Activated CD8-positive, alpha-beta memory T cell treated with anti-CD3 and anti-CD28 coated beads, Interleukin-2, amount 50 U/mL, for 24 hours (primary cell): Measurements from ENCODE around the gene PARP16.
"Not testable (repeated sequence)": the region's sequence is repeated elsewhere in the genome, so short reads cannot be mapped to it uniquely, and the experiment has no call there.

ENCODE experiments used
- DNase-seq: peaks from one replicate; pipeline ENCODE4 v3.0.0-alpha.2; 2020; ENCODE audit errors: extremely low read depth

PARP16 gene

DNA sequence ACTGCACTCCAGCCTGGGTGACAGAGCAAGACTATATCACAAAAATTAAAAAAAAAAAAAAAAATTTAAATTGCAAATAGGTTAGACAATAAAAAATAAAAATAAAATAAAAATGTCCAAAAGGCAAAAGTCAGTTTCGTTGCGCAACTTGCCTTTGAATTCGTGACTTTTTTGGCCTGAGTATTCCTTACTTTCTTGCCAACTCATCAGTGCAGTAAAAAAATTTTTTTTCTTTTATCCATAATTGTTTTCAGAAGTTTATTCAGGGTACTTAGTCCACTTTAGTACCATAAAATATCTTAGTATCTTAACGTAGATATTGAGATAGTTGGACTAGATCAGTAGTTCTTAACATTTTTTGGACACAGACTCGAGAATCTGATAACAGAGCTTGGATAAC, 53.0 kb downstream of the PARP16 start:
- DNase-seq: no peak

DNA sequence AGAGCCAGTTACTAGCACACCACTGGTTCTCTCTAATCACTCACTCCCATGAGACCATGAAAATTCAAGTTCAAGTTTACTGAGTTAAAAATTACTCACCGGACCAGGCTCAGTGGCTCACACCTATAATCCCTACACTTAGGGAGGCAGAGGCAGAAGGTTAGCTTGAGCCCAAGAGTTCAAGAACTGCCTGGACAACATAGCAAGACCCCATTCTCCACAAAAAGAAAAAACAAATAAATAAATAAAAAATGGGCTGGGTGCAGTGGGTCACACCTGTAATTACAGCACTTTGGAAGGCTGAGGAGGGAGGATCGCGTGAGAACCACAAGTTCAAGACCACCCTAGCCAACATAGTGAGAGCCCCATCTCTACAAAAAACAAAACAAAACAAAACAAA, 54.2 kb downstream of the PARP16 start:
- no peak for DNase-seq

GRCh38 chr15:65231306-65231705, 55.4 kb downstream of the PARP16 start:
- no peak for DNase-seq

DNA sequence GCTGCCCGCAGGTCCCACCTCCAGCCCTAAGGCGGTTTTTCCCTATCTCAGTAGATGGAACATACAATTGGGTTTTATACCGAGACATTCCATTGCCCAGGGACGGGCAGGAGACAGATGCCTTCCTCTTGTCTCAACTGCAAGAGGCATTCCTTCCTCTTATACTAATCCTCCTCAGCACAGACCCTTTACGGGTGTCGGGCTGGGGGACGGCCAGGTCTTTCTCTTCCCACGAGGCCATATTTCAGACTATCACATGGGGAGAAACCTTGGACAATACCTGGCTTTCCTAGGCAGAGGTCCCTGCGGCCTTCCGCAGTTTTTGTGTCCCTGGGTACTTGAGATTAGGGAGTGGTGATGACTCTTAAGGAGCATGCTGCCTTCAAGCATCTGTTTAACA, 59.8 kb downstream of the PARP16 start:
- not testable (repeated sequence) for DNase-seq

- DNase-seq: no peak
Measured at GRCh38 chr15:65226221-65226620, 60.5 kb downstream of the PARP16 start.

- DNase-seq: no peak
Measured at GRCh38 chr15:65223996-65224395, 62.7 kb downstream of the PARP16 start.

- no peak for DNase-seq
Measured at GRCh38 chr15:65222891-65223290, 63.8 kb downstream of the PARP16 start.

DNA sequence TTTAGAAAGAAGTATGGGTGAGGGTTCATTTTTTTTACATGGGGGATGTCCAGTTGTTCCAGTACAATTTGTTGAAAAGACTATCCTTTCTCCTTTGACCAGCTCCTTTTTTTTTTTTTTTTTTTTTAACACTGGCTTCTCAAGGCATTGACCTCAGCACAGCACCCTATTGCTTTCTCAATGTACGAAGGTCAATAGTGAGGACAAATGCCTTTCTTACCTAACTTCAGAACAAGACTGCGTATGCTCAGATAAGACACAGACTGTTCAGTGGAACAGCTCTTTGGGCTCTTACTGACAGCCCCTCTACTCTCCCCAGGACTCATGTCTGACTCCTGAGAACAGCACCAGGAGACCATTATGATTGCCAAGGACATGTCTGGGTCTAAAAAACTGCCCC, 65.0 kb downstream of the PARP16 start:
- DNase-seq: no peak

DNA sequence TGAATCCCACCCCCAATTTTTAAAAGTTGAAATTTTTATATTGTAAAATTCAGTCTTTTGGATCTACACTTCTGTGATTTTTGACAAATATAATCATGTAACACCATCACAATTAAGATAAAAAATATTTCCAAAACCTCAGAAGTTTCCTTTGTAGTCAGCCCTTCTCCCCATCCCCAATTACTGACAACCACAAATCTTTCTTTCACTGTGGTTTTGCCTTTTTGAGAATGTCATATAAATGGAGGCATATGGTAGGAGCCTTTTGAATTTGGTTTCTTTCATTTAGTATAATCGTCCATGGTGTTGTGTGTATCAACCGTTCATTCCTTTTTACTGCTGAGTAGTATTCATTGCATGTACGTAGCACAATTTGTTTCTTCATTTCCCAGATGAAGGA, 67.5 kb downstream of the PARP16 start:
- no peak for DNase-seq

DNA sequence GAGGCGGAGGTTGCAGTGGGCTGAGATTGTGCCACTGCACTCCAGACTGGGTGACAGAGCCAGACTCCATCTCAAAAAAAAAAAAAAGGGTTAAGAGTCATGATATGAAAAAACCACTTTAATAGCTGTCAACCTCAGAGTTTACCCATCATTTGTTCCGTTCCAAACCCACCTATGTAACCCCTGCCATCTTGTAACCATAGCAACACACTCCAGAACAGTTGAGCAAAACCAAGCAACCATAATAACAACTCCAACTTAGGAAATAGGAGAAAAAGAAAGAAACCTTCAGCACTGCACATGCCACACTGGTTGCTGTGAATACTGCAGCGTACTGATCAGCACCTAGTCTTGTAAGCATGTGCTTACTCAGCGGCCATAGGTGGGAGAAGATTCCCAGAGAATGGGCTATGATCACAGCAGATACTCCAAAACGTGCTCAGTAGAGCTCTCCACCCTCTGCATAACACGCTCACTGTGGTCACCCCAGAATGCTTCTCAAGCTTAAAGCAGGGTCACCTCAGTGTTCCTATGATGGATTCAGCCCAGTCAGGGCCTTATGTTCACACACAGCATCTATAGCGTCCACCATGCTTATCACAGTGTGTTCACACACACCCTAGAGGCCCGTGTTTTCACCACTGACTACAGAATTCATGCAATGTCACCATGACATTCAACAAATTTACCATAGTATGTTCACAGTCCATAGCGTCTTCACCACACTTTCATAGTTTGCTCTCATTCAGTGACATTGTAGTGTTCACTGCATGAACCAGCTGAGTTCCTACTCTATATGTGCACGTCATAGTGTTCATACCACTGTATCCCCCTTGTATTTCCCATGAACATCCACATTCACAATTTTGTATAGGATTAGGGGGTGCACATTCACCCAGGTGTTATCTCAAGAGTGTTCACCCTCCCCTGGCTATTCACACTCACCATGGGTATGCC, 68.9 kb downstream of the PARP16 start:
- no peak for DNase-seq

- DNase-seq: no peak
Measured at GRCh38 chr15:65215496-65215895, 71.2 kb downstream of the PARP16 start.

DNA sequence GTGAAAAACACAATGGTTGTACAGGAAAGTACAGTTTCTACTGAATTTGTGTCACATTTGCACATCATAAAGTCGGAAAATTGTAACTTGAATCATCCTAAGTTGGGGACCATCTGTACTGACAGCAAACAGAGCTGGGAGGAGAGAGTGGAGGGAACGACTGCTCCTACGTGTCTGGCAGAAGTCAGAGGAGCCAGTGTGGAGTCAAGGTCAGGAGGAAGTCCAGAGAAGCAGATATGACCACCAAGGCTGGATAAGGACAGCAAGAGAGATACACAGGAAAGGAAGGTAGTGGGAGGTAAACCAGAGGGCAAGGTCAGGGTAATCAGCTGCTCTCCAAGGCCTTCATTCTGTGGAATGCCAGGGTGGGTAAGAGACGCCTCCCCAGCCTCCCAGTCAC, 72.7 kb downstream of the PARP16 start:
- DNase-seq: no peak

DNA sequence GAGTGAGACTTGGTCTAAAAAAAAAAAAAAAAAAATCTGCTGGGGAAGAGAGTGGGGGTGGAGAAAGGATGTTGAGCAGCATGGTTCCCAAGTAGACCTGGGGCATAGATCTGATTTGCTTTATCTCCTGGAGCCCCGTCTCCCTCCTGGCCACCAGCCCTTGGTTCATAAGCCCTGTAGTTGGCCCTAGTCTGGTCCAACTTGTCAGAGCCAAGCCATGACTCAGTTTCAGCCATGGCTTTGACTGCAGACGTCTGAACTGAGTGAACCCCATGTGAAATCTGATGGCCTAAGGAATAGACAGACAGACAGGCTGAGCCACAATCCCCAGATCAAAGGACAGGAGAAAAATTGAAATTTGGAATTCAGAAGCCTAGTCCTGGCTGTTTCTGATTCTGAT, 73.4 kb downstream of the PARP16 start:
- no peak for DNase-seq

DNA sequence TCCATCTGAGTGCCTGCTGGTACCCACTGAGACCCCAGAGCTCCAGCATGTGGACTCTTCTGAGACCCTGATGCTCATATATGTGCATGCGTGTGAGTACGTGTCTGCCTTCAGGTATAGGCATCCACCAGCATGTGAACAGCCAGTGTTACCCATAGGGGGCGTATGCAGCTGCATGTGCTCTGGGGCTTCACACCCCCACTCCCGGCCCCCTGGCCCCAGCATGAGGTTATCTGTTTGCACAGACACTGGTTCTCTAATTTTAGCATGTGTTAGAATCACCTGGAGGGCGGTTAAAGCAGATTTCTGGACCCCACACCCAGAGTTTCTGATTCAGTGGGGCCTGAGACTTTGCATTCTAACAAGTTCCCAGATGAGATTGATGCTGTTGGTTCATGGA, 74.6 kb downstream of the PARP16 start:
- DNase-seq: no peak

GRCh38 chr15:65211482-65211982, 75.2 kb downstream of the PARP16 start:
- no peak for DNase-seq

DNA sequence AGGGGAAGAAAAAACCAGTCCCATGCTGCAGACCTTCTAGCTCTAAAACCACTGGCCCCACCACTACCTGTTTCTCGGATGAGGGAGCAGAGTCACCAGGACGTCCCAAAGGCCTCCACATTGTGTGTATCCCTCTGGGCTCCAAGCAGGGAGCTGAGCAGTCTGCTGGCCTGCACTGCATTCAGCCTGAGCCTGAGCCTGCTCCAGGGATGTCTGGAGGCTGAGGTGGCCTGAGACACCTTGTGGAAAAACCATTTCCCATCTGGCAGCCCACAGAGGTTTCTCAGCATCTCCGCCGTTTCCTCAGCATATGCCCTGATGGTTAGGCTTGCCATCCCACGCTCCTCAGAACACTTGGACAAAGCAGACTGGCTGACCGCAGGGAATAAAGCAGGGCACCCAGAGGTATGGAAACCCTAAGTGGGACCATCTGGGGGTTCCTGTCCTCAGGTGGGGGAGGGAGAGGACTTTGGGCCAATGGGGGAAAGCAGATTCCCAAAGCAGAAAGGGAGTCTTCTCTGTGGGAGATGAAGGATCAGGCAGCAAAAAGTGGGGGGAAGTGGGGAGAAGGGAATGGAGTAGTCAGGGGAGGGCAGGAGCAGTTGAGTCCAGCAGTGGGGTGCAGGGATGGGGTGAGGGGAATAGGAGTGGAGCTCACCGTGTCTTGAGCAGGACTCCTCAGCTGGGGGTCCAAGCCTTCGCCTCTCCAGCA, 75.8 kb downstream of the PARP16 start, which contains the start of gene CILP:
CILP (minus strand) TSS at position 704 of the 712 bp plus-strand sequence. CDS start 1,718 bp downstream, outside the sequence.
- DNase-seq: no peak

DNA sequence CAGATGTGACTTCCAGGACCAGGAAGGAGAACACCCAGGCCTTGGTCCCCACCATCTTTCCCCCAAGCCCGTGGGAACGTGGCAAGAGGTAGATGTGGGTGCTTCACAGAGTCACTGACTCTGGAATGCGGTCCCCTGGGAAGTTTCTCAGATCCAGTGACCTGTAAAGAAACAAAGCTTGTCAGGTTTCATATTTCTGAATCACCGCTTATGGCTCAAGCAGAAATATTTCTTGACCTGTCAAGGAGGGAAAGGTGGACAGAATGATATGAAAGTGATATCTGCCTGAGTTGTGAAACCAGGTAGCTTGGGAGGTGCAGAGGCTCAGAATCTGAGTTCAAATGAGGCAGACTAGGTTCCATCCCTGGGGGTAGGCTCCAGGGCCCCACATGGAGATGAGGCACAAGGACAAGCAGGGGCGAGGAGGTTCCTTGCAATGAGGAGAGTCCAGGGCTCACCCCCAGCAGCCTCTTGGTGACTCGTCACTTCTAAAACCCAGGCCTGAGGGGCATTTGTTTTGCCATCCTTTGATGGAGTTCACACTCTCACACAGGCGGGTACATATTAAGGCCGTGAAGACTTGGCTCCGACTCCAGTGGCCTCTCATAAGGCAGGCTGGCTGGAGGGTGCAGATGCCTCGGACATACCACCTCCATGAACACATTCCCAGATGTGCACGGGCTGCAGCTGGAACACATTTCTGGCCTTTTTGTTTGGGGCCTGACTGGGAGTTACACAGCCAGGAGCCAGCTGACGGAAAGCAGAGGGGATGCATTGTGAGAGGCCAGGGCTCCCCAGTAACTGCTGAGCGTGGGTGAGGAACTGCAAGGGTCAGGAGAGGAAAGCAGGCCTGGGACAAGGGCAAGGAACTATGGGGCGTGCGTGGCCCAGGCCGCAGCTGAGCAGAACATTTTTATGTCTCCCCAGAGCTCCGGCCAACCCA, 76.7 kb downstream of the PARP16 start:
- no peak for DNase-seq

DNA sequence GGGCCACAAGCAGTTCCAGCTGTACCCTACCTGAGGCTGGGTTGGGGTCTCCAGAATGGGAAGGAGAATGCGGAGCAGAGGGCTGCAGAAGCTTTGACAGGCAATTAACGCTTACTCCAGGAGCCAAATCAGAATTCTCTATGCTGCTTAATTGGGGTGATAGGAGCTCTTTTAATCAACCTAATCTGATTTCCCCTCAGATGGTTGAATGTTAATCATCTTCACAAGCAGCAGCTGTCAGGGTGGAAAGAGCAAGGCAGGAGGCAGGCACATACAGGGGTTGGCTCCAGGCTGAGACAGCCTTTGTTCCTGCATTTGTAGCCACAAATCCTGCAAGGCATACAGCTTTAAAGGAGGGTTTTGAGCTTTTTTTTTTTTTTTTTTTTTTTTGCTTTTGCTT, 78.0 kb downstream of the PARP16 start:
- DNase-seq: no peak
